Measurements from ENCODE around the gene ARFGAP1. TPM values are rescaled to one million over a fixed set of nuclear protein-coding genes. Genes with fewer than 3 reads are reported as not detected.
A peak's percentile ranks its signal among the peaks of the same experiment; 100 is the strongest.

The ARFGAP1 gene
- total RNA-seq, 5 donors from 2014 or later (not counting 1 experiment from before 2014, with no cell fraction given) = 109 to 129 (median 122) TPM

DNA sequence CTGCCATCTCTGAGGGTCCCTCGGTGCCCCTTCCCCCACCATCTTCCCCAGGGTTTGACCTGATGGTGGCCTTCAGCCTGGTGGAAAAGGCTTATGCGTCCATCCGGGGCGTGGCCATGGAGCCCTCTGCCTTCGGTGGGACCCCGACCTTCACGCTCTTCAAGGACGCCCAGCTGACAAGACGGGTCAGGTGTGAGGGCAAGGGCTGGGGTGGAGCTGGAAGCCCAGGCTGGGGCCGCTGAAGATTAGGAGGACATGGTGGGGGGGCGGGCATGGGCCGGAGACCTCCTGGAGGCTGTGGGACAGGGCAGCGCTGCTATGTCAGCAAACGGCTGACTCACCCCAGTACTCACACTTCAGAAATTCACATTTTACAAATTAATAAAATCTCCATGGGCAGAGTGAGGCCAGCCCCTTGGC, 43.9 kb downstream of the ARFGAP1 start:
- Mint-ChIP-seq H3K27me3 (peaks cover 0 to 18% of the 10 kb centered on the region in 2 donors), H3K4me3 (no peak overlapping the region), H3K36me3 (no peaks in the 10 kb centered on the region), H3K4me1 (no peaks in the 10 kb centered on the region), H3K9me3 (no peaks in the 10 kb centered on the region), H3K27ac (no peak overlapping the region)
- peak in 2 of 35 experiments; percentile 3 for DNase-seq
- Histone ChIP-seq H3K27ac (ENCODE audit: low read length) (no peak overlapping the region), H3K9me3 (no peaks in the 10 kb centered on the region), H3K36me3 (ENCODE audit: control insufficient read depth in 2 of 2, extremely low read depth in 1 of 2, insufficient read depth in 1 of 2, low read length in 1 of 2) (no peaks in the 10 kb centered on the region), H3K4me1 (ENCODE audit: control insufficient read depth in 1 of 2, extremely low read depth in 1 of 2, insufficient read depth in 2 of 2, low read length in 2 of 2) (no peaks in the 10 kb centered on the region), H3K4me3 (ENCODE audit: control insufficient read depth in 1 of 2, extremely low read depth in 1 of 2, low read length in 1 of 2) (no peak overlapping the region), H3K27me3 (replicated peaks in 1 of 2; ENCODE audit: control insufficient read depth in 2 of 2, extremely low read depth in 1 of 2, insufficient read depth in 2 of 2, low read length in 1 of 2) (peaks cover 0 to 69% of the 10 kb centered on the region in 2 experiments)
- ChIA-PET POLR2A (no interaction called here), CTCF (no interaction called here)
- 84% methylated on average over 9 of the region's 14 CpGs for WGBS (ENCODE audit: insufficient coverage)
- ATAC-seq (replicated peaks in 1 of 4) = no peak

DNA sequence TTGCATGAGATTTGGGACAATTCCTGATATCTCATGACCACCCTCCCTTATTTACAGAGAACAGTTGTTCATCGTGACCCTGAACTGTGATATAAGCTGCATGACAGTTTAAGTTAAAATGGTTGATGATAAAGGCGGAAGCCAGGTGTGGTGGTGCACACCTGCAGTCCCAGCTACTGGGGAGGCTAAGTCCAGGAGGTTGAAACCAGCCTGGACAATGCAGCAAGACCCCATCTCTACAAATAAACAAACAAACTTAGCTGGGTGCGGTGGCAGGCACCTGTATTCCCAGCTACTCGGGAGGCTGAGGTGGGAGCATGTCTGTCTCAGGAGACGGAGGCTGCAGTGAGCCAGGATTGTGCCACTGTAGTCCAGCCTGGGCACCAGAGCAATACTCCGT, 44.4 kb downstream of the ARFGAP1 start:
- no peaks in the 10 kb centered on the region for H3K36me3 ChIP-seq (ENCODE audit: control insufficient read depth in 2 of 2, extremely low read depth in 1 of 2, insufficient read depth in 1 of 2, low read length in 1 of 2)
- H3K27me3 ChIP-seq (replicated peaks in 1 of 2; ENCODE audit: control insufficient read depth in 2 of 2, extremely low read depth in 1 of 2, insufficient read depth in 2 of 2, low read length in 1 of 2) = peaks cover 0 to 70% of the 10 kb centered on the region in 2 experiments
- H3K9me3 ChIP-seq = no peaks in the 10 kb centered on the region
- POLR2A ChIA-PET = no interaction called here
- CTCF ChIA-PET = no interaction called here
- H3K4me1 ChIP-seq (ENCODE audit: control insufficient read depth in 1 of 2, extremely low read depth in 1 of 2, insufficient read depth in 2 of 2, low read length in 2 of 2) = no peaks in the 10 kb centered on the region
- Mint-ChIP-seq H3K4me3 (no peak overlapping the region), H3K4me1 (no peaks in the 10 kb centered on the region), H3K36me3 (no peaks in the 10 kb centered on the region), H3K27ac (no peak overlapping the region), H3K9me3 (no peaks in the 10 kb centered on the region), H3K27me3 (peaks cover 0 to 18% of the 10 kb centered on the region in 2 donors)
- no peak overlapping the region for H3K27ac ChIP-seq (ENCODE audit: low read length)
- ATAC-seq (replicated peaks in 1 of 4) (no peak), DNase-seq (no peak)
- no peak overlapping the region for H3K4me3 ChIP-seq (ENCODE audit: control insufficient read depth in 1 of 2, extremely low read depth in 1 of 2, low read length in 1 of 2)
- WGBS (ENCODE audit: insufficient coverage) = 79% methylated on average over 3 of the region's 6 CpGs

DNA sequence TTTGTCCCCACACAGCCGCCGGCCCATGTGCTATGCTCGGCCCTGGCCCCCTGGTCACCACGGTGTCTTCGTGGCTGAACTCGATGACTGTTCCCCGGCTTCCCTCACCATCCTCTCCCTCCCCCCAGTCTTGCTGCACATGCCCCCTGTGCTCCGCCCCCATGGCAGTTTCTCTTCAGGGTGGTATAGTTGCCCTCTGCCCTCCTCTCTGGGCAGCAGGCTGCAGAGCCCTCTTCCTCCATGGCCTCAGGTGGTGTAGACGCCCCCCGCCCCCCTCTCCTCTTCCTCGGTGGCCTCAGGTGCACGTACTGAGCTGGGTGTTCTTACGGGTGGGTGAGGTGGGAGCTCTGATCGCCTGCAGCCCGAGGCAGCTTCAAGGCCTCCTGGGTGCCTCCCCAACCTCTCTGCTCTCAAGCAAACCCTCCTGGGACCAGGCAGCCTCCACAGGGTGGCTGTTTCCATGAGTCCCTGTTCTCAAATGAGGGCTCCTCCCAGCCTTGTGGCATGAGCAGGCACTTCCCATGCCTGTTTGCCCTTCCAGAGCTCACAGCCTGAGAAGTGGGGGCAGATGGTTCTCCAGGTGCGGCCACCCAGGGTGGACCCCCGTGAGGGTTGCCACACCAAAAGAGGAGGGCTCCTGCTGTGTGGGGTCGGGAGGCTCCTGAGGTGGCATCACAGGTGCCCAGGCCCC, 45.1 kb downstream of the ARFGAP1 start:
- no peaks in the 10 kb centered on the region for H3K9me3 Mint-ChIP-seq
- POLR2A ChIA-PET = no interaction called here
- no peaks in the 10 kb centered on the region for H3K9me3 ChIP-seq
- H3K27ac Mint-ChIP-seq = no peak overlapping the region
- no peak overlapping the region for H3K4me3 ChIP-seq (ENCODE audit: control insufficient read depth in 1 of 2, extremely low read depth in 1 of 2, low read length in 1 of 2)
- peaks cover 0 to 18% of the 10 kb centered on the region in 2 donors for H3K27me3 Mint-ChIP-seq
- H3K27ac ChIP-seq (ENCODE audit: low read length) = no peak overlapping the region
- ATAC-seq (replicated peaks in 1 of 4) (no peak), DNase-seq (no peak)
- H3K36me3 Mint-ChIP-seq = no peaks in the 10 kb centered on the region
- H3K4me3 Mint-ChIP-seq = no peak overlapping the region
- H3K4me1 ChIP-seq (ENCODE audit: control insufficient read depth in 1 of 2, extremely low read depth in 1 of 2, insufficient read depth in 2 of 2, low read length in 2 of 2) = no peaks in the 10 kb centered on the region
- peaks cover 0 to 70% of the 10 kb centered on the region in 2 experiments for H3K27me3 ChIP-seq (replicated peaks in 1 of 2; ENCODE audit: control insufficient read depth in 2 of 2, extremely low read depth in 1 of 2, insufficient read depth in 2 of 2, low read length in 1 of 2)
- 75% methylated on average over 7 of the region's 18 CpGs for WGBS (ENCODE audit: insufficient coverage)
- no peaks in the 10 kb centered on the region for H3K4me1 Mint-ChIP-seq
- no peaks in the 10 kb centered on the region for H3K36me3 ChIP-seq (ENCODE audit: control insufficient read depth in 2 of 2, extremely low read depth in 1 of 2, insufficient read depth in 1 of 2, low read length in 1 of 2)
- CTCF ChIA-PET = no interaction called here

- H3K36me3 Mint-ChIP-seq = no peaks in the 10 kb centered on the region
- ATAC-seq (replicated peaks in 1 of 4) (no peak), DNase-seq (peak in 1 of 35 experiments; percentile 1)
- CTCF ChIA-PET = no interaction called here
- H3K4me1 ChIP-seq (ENCODE audit: control insufficient read depth in 1 of 2, extremely low read depth in 1 of 2, insufficient read depth in 2 of 2, low read length in 2 of 2) = no peaks in the 10 kb centered on the region
- POLR2A ChIA-PET = no interaction called here
- no peak overlapping the region for H3K27ac ChIP-seq (ENCODE audit: low read length)
- H3K4me3 Mint-ChIP-seq = no peak overlapping the region
- no peaks in the 10 kb centered on the region for H3K4me1 Mint-ChIP-seq
- no peak overlapping the region for H3K4me3 ChIP-seq (ENCODE audit: control insufficient read depth in 1 of 2, extremely low read depth in 1 of 2, low read length in 1 of 2)
- peaks cover 0 to 18% of the 10 kb centered on the region in 2 donors for H3K27me3 Mint-ChIP-seq
- no peak overlapping the region for H3K27ac Mint-ChIP-seq
- H3K9me3 ChIP-seq = no peaks in the 10 kb centered on the region
- peaks cover 0 to 66% of the 10 kb centered on the region in 2 experiments for H3K27me3 ChIP-seq (replicated peaks in 1 of 2; ENCODE audit: control insufficient read depth in 2 of 2, extremely low read depth in 1 of 2, insufficient read depth in 2 of 2, low read length in 1 of 2)
- no peaks in the 10 kb centered on the region for H3K36me3 ChIP-seq (ENCODE audit: control insufficient read depth in 2 of 2, extremely low read depth in 1 of 2, insufficient read depth in 1 of 2, low read length in 1 of 2)
- 80% methylated on average over 15 of the region's 24 CpGs for WGBS (ENCODE audit: insufficient coverage)
- H3K9me3 Mint-ChIP-seq = no peaks in the 10 kb centered on the region
Measured at GRCh38 chr20:63318391-63319163, 46.0 kb downstream of the ARFGAP1 start.

GRCh38 chr20:63319164-63320040, 46.8 kb downstream of the ARFGAP1 start:
- Mint-ChIP-seq H3K4me3 (no peak overlapping the region), H3K4me1 (no peaks in the 10 kb centered on the region), H3K27ac (no peak overlapping the region), H3K9me3 (no peaks in the 10 kb centered on the region), H3K27me3 (peaks cover 4 to 18% of the 10 kb centered on the region in 2 donors), H3K36me3 (no peaks in the 10 kb centered on the region)
- H3K36me3 ChIP-seq (ENCODE audit: control insufficient read depth in 2 of 2, extremely low read depth in 1 of 2, insufficient read depth in 1 of 2, low read length in 1 of 2) = no peaks in the 10 kb centered on the region
- H3K27me3 ChIP-seq (replicated peaks in 1 of 2; ENCODE audit: control insufficient read depth in 2 of 2, extremely low read depth in 1 of 2, insufficient read depth in 2 of 2, low read length in 1 of 2) = peaks cover 0 to 57% of the 10 kb centered on the region in 2 experiments
- H3K9me3 ChIP-seq = no peaks in the 10 kb centered on the region
- ChIA-PET POLR2A (no interaction called here), CTCF (no interaction called here)
- no peak overlapping the region for H3K27ac ChIP-seq (ENCODE audit: low read length)
- WGBS (ENCODE audit: insufficient coverage) = 85% methylated on average over 17 of the region's 25 CpGs
- H3K4me1 ChIP-seq (ENCODE audit: control insufficient read depth in 1 of 2, extremely low read depth in 1 of 2, insufficient read depth in 2 of 2, low read length in 2 of 2) = no peaks in the 10 kb centered on the region
- no peak overlapping the region for H3K4me3 ChIP-seq (ENCODE audit: control insufficient read depth in 1 of 2, extremely low read depth in 1 of 2, low read length in 1 of 2)
- ATAC-seq (replicated peaks in 1 of 4) (no peak), DNase-seq (peak in 2 of 35 experiments; percentile 1 to 3)

DNA sequence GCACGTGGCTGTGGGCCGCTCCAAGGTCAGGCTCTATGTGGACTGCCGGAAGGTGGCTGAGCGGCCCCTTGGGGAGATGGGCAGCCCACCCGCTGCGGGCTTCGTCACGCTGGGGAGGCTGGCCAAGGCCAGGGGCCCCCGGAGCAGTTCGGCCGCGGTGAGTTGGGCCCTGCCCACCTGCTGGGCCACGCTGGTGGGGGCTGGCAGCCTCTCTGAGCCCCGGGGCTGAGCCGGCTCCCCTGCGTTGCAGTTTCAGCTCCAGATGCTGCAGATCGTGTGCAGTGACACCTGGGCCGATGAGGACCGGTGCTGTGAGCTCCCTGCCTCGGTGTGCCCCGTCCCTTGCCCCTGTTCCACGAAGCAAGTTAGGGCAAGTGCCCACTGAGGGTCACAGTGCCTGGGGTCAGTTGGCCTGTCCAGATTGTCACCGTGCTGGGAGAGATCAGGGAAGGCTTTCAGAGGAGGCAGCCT, 47.5 kb downstream of the ARFGAP1 start:
- H3K4me1 Mint-ChIP-seq = no peaks in the 10 kb centered on the region
- H3K9me3 Mint-ChIP-seq = no peaks in the 10 kb centered on the region
- no peaks in the 10 kb centered on the region for H3K36me3 Mint-ChIP-seq
- no peaks in the 10 kb centered on the region for H3K36me3 ChIP-seq (ENCODE audit: control insufficient read depth in 2 of 2, extremely low read depth in 1 of 2, insufficient read depth in 1 of 2, low read length in 1 of 2)
- H3K27ac ChIP-seq (ENCODE audit: low read length) = no peak overlapping the region
- WGBS (ENCODE audit: insufficient coverage) = 80% methylated on average over 23 of the region's 23 CpGs
- no peaks in the 10 kb centered on the region for H3K9me3 ChIP-seq
- peaks cover 0 to under 1% of the 10 kb centered on the region in 2 experiments for H3K4me1 ChIP-seq (ENCODE audit: control insufficient read depth in 1 of 2, extremely low read depth in 1 of 2, insufficient read depth in 2 of 2, low read length in 2 of 2)
- ChIA-PET POLR2A (no interaction called here), CTCF (no interaction called here)
- peaks cover 0 to 55% of the 10 kb centered on the region in 2 experiments for H3K27me3 ChIP-seq (replicated peaks in 1 of 2; ENCODE audit: control insufficient read depth in 2 of 2, extremely low read depth in 1 of 2, insufficient read depth in 2 of 2, low read length in 1 of 2)
- no peak overlapping the region for H3K4me3 Mint-ChIP-seq
- DNase-seq (peak in 2 of 35 experiments; percentile 2), ATAC-seq (replicated peaks in 1 of 4) (no peak)
- no peak overlapping the region for H3K4me3 ChIP-seq (ENCODE audit: control insufficient read depth in 1 of 2, extremely low read depth in 1 of 2, low read length in 1 of 2)
- no peak overlapping the region for H3K27ac Mint-ChIP-seq
- peaks cover 4 to 18% of the 10 kb centered on the region in 2 donors for H3K27me3 Mint-ChIP-seq

Data from T-cell (primary cell).